DMS 273 (cell line): ENCODE data around the gene ATOH1.

ENCODE experiments used
- DNase-seq: peaks from one replicate; lab custom pipeline; 2025; ENCODE audit not compliant: unreplicated experiment; lab: John Stamatoyannopoulos, UW

Gene ATOH1

GRCh38 chr4:93834249-93835066, 5.9 kb downstream of the ATOH1 start:
- DNase-seq, result no peak

- DNase-seq, result no peak
Measured at GRCh38 chr4:93835929-93836328, 7.4 kb downstream of the ATOH1 start.

- DNase-seq, result no peak
Measured at GRCh38 chr4:93839704-93840103, 11.2 kb downstream of the ATOH1 start.

GRCh38 chr4:93841803-93842345, 13.3 kb downstream of the ATOH1 start:
- no peak for DNase-seq

- no peak for DNase-seq
Measured at GRCh38 chr4:93842601-93843252, 14.2 kb downstream of the ATOH1 start.

GRCh38 chr4:93843772-93844171, 15.2 kb downstream of the ATOH1 start:
- DNase-seq, result no peak

- DNase-seq, result no peak
Measured at GRCh38 chr4:93852680-93853079, 24.1 kb downstream of the ATOH1 start.

- no peak for DNase-seq
Measured at GRCh38 chr4:93855926-93856325, 27.4 kb downstream of the ATOH1 start.

- DNase-seq, result peak; percentile 1
Measured at GRCh38 chr4:93865650-93866049, 37.1 kb downstream of the ATOH1 start.

- no peak for DNase-seq
Measured at GRCh38 chr4:93867416-93868001, 39.0 kb downstream of the ATOH1 start.

- DNase-seq, result no peak
Measured at GRCh38 chr4:93870876-93871458, 42.4 kb downstream of the ATOH1 start.

- DNase-seq, result no peak
Measured at GRCh38 chr4:93876754-93877153, 48.2 kb downstream of the ATOH1 start.

- no peak for DNase-seq
Measured at GRCh38 chr4:93878566-93878965, 50.0 kb downstream of the ATOH1 start.

GRCh38 chr4:93879919-93880318, 51.4 kb downstream of the ATOH1 start:
- no peak for DNase-seq
